ENCODE data around the gene AKT1. TPM values are rescaled to one million over a fixed set of nuclear protein-coding genes. Genes with fewer than 3 reads are reported as not detected.
A peak's percentile ranks its signal among the peaks of the same experiment; 100 is the strongest.

Gene AKT1
- total RNA-seq, 1 donor from 2014 or later: 155 TPM

DNA sequence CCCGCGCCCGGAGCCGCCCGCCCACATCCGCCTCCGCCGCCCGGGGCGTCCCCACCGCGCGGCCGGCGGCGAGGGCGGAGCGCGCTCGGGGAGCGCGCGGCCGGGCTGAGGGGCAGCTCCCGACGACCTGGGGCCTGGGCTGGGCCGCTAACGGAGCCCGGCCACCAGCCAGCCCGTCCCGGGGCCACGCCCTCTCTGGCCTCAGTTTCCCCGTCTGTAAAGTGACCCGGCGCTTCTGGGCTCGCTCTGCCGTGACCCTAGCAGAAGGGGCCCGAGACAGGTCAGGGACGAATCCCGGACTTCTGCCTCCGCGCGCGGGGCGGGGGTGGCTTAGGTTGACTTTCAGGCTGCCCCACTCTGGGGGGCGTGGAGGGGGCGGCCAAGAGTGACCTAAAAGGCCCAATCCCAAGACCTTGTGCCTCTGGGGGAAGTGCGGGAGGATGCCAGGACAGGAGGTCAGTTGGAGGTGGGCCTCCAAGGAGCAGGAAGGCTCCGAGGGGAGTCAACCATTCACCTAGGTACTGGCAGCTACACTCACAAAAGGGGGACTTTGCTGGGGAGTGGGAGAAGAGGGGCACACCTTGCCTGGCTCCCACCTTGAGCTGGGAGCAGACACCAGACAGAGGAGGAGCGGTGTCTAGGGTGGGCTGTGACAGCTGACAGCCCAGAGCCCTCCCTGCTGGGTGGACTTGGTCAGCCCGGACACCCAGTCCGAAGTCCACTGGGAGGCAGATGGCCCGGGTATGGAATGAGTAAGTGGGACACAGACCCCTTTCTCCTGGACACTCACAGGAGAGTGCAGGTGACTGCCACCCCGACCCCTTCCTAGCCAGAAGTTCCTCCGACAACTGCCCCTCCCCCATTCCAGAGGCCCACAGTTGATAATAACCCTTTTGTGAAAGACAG, 486 bp upstream of the AKT1 start:
- H3K4me3 ChIP-seq (ENCODE audit: insufficient read depth, low read depth, low read length): peak overlapping the region; percentile 39
- H3K4me1 ChIP-seq (ENCODE audit: insufficient read depth, low read length): peaks cover 23% of the 10 kb centered on the region
- peaks cover 3% of the 10 kb centered on the region for H3K27me3 ChIP-seq (ENCODE audit: insufficient read depth, low read length)
- H3K79me2 ChIP-seq (ENCODE audit: insufficient read depth, low read length): peaks cover 41% of the 10 kb centered on the region
- H3K4me2 ChIP-seq (ENCODE audit: low read length): peak overlapping the region; percentile 86
- H3K9ac ChIP-seq (ENCODE audit: low read length): peak overlapping the region; percentile 69
- H3K9me3 ChIP-seq (ENCODE audit: insufficient read depth, low read depth, low read length): no peaks in the 10 kb centered on the region
- TF ChIP-seq, protein P1, sequence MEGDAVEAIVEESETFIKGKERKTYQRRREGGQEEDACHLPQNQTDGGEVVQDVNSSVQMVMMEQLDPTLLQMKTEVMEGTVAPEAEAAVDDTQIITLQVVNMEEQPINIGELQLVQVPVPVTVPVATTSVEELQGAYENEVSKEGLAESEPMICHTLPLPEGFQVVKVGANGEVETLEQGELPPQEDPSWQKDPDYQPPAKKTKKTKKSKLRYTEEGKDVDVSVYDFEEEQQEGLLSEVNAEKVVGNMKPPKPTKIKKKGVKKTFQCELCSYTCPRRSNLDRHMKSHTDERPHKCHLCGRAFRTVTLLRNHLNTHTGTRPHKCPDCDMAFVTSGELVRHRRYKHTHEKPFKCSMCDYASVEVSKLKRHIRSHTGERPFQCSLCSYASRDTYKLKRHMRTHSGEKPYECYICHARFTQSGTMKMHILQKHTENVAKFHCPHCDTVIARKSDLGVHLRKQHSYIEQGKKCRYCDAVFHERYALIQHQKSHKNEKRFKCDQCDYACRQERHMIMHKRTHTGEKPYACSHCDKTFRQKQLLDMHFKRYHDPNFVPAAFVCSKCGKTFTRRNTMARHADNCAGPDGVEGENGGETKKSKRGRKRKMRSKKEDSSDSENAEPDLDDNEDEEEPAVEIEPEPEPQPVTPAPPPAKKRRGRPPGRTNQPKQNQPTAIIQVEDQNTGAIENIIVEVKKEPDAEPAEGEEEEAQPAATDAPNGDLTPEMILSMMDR (IDR thresholded peaks at IDR 0.05; ENCODE audit: insufficient read depth, low read depth, low read length): no peak
- TF ChIP-seq EZH2 (IDR thresholded peaks at IDR 0.05; ENCODE audit: insufficient read depth, low read length): no peak
- H2AFZ ChIP-seq (ENCODE audit: low read depth, low read length): peak overlapping the region; percentile 73
- H3K36me3 ChIP-seq (ENCODE audit: insufficient read depth, low read length): no peaks in the 10 kb centered on the region
- Mint-ChIP-seq H3K27ac (ENCODE audit: unreplicated experiment) (no peak overlapping the region), H3K27me3 (ENCODE audit: low read depth, unreplicated experiment) (no peaks in the 10 kb centered on the region), H3K9me3 (ENCODE audit: unreplicated experiment) (no peaks in the 10 kb centered on the region), H3K4me3 (ENCODE audit: unreplicated experiment) (peak overlapping the region; percentile 85), H3K36me3 (ENCODE audit: low read depth, unreplicated experiment) (peaks cover 3% of the 10 kb centered on the region), H3K4me1 (ENCODE audit: low read depth, unreplicated experiment) (peaks cover 25% of the 10 kb centered on the region)
- DNase-seq (ENCODE audit: low read depth) (no peak), FAIRE-seq (no peak)
- H3K27ac ChIP-seq (ENCODE audit: low read depth, low read length): no peak overlapping the region
- H4K20me1 ChIP-seq (ENCODE audit: insufficient read depth, low read length): peaks cover 38% of the 10 kb centered on the region

DNA sequence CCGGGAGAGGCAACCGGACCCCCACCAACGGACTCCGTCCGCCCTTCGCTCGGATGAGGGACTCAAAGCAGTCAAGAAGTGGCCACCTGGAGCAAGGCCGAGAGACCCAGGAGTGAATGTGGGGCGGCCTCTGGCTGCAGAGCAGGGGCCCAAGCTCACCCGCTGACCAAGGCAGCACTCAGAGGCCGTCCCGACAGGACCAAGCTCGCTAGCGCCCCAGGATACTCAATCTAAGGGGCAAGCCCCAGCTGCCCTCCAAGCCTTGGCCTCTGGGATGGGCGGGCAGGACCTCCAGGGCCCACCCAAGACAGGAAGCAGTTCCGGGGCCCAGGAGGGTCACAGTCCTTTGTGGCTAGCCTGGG, 936 bp downstream of the AKT1 start:
- peak overlapping the region; percentile 85 for H3K27ac Mint-ChIP-seq (ENCODE audit: unreplicated experiment)
- peak overlapping the region; percentile 18 for H2AFZ ChIP-seq (ENCODE audit: low read depth, low read length)
- no peak for TF ChIP-seq EZH2 (IDR thresholded peaks at IDR 0.05; ENCODE audit: insufficient read depth, low read length)
- TF ChIP-seq, protein P1 (IDR thresholded peaks at IDR 0.05; ENCODE audit: insufficient read depth, low read depth, low read length): no peak
- peaks cover 19% of the 10 kb centered on the region for H3K4me1 ChIP-seq (ENCODE audit: insufficient read depth, low read length)
- peaks cover 55% of the 10 kb centered on the region for H3K79me2 ChIP-seq (ENCODE audit: insufficient read depth, low read length)
- H3K36me3 ChIP-seq (ENCODE audit: insufficient read depth, low read length): no peaks in the 10 kb centered on the region
- FAIRE-seq: no peak
- peak overlapping the region; percentile 58 for H3K27ac ChIP-seq (ENCODE audit: low read depth, low read length)
- peaks cover 5% of the 10 kb centered on the region for H3K36me3 Mint-ChIP-seq (ENCODE audit: low read depth, unreplicated experiment)
- no peaks in the 10 kb centered on the region for H3K27me3 Mint-ChIP-seq (ENCODE audit: low read depth, unreplicated experiment)
- H3K4me2 ChIP-seq (ENCODE audit: low read length): peak overlapping the region; percentile 98
- H3K4me3 Mint-ChIP-seq (ENCODE audit: unreplicated experiment): peak overlapping the region; percentile 95
- DNase-seq (ENCODE audit: low read depth): peak; percentile 14
- H4K20me1 ChIP-seq (ENCODE audit: insufficient read depth, low read length): peaks cover 52% of the 10 kb centered on the region
- no peaks in the 10 kb centered on the region for H3K9me3 Mint-ChIP-seq (ENCODE audit: unreplicated experiment)
- H3K9ac ChIP-seq (ENCODE audit: low read length): peak overlapping the region; percentile 89
- peaks cover 23% of the 10 kb centered on the region for H3K4me1 Mint-ChIP-seq (ENCODE audit: low read depth, unreplicated experiment)
- peak overlapping the region; percentile 87 for H3K4me3 ChIP-seq (ENCODE audit: insufficient read depth, low read depth, low read length)
- H3K9me3 ChIP-seq (ENCODE audit: insufficient read depth, low read depth, low read length): no peaks in the 10 kb centered on the region
- peaks cover 3% of the 10 kb centered on the region for H3K27me3 ChIP-seq (ENCODE audit: insufficient read depth, low read length)

DNA sequence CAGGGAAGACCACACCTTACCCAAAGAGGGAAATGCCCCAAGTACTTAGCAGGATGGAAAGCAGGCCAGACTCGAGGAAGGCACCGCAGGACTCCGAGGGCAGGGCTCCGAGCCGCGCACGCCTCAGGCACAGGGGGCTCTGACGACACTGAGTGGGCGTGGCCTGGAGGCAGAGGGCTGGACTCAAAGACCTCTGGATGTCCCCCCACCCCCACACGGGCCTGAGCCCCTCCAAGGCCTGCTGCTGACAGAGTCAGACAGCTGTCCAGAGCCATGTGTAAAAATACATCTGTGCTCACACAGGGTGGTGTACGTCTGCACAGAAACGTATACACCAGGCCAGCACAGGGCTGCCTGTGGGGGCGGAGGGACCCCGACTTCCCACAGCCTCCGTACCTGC, 1.4 kb downstream of the AKT1 start:
- H3K27ac Mint-ChIP-seq (ENCODE audit: unreplicated experiment): peak overlapping the region; percentile 85
- FAIRE-seq: no peak
- no peaks in the 10 kb centered on the region for H3K9me3 Mint-ChIP-seq (ENCODE audit: unreplicated experiment)
- H3K36me3 ChIP-seq (ENCODE audit: insufficient read depth, low read length): no peaks in the 10 kb centered on the region
- H3K27me3 ChIP-seq (ENCODE audit: insufficient read depth, low read length): peaks cover 3% of the 10 kb centered on the region
- H3K4me1 ChIP-seq (ENCODE audit: insufficient read depth, low read length): peaks cover 17% of the 10 kb centered on the region
- peak overlapping the region; percentile 95 for H3K4me3 Mint-ChIP-seq (ENCODE audit: unreplicated experiment)
- H3K4me1 Mint-ChIP-seq (ENCODE audit: low read depth, unreplicated experiment): peaks cover 19% of the 10 kb centered on the region
- H3K27me3 Mint-ChIP-seq (ENCODE audit: low read depth, unreplicated experiment): no peaks in the 10 kb centered on the region
- peak overlapping the region; percentile 87 for H3K4me3 ChIP-seq (ENCODE audit: insufficient read depth, low read depth, low read length)
- H3K79me2 ChIP-seq (ENCODE audit: insufficient read depth, low read length): peaks cover 60% of the 10 kb centered on the region
- H3K36me3 Mint-ChIP-seq (ENCODE audit: low read depth, unreplicated experiment): peaks cover 5% of the 10 kb centered on the region
- peak overlapping the region; percentile 98 for H3K4me2 ChIP-seq (ENCODE audit: low read length)
- peaks cover 57% of the 10 kb centered on the region for H4K20me1 ChIP-seq (ENCODE audit: insufficient read depth, low read length)
- H3K27ac ChIP-seq (ENCODE audit: low read depth, low read length): peak overlapping the region; percentile 58
- TF ChIP-seq EZH2 (IDR thresholded peaks at IDR 0.05; ENCODE audit: insufficient read depth, low read length): no peak
- TF ChIP-seq, protein P1 (IDR thresholded peaks at IDR 0.05; ENCODE audit: insufficient read depth, low read depth, low read length): no peak
- H3K9me3 ChIP-seq (ENCODE audit: insufficient read depth, low read depth, low read length): no peaks in the 10 kb centered on the region
- no peak overlapping the region for H2AFZ ChIP-seq (ENCODE audit: low read depth, low read length)
- peak overlapping the region; percentile 89 for H3K9ac ChIP-seq (ENCODE audit: low read length)
- peak; percentile 47 for DNase-seq (ENCODE audit: low read depth)
